ENCODE measurements around the gene MLLT6. TPM values are rescaled to one million over a fixed set of nuclear protein-coding genes. Genes with fewer than 3 reads are reported as not detected.

The MLLT6 gene
- total RNA-seq, 6 experiments from 2014 or later: 26.5 to 31.5 (median 30.2) TPM

DNA sequence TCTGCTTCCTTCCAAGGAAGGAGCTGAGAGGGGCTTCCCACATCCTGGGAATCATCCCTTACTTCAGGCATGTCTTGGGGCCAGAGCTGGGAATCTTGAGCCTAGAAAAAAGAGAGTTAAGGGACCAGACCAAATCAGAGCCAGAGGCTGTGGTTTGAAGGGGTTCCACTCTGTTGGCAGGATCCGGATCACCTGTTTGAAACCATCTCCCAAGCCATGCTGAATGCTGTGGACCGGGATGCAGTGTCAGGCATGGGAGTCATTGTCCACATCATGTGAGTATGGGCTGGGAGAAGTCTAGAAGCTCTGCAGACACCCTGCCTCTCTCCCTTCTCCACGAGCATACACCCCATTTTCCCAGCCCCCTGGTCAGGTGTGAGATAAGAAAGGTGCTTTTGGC lies 57.2 kb downstream of the MLLT6 start:
- H3K4me3 Mint-ChIP-seq: no peak overlapping the region
- no peaks in the 10 kb centered on the region for H3K4me1 Mint-ChIP-seq (ENCODE audit: low read depth)
- H3K27ac Mint-ChIP-seq: peak overlapping the region; percentile 28; the same call in 1 of the 2 replicates
- TF ChIP-seq, protein P1, sequence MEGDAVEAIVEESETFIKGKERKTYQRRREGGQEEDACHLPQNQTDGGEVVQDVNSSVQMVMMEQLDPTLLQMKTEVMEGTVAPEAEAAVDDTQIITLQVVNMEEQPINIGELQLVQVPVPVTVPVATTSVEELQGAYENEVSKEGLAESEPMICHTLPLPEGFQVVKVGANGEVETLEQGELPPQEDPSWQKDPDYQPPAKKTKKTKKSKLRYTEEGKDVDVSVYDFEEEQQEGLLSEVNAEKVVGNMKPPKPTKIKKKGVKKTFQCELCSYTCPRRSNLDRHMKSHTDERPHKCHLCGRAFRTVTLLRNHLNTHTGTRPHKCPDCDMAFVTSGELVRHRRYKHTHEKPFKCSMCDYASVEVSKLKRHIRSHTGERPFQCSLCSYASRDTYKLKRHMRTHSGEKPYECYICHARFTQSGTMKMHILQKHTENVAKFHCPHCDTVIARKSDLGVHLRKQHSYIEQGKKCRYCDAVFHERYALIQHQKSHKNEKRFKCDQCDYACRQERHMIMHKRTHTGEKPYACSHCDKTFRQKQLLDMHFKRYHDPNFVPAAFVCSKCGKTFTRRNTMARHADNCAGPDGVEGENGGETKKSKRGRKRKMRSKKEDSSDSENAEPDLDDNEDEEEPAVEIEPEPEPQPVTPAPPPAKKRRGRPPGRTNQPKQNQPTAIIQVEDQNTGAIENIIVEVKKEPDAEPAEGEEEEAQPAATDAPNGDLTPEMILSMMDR (IDR thresholded peaks at IDR 0.05): no peak
- H3K9me3 Mint-ChIP-seq: no peaks in the 10 kb centered on the region
- H3K27me3 Mint-ChIP-seq (ENCODE audit: insufficient read depth): no peaks in the 10 kb centered on the region; the same call in 1 of the 2 replicates
- no peak for DNase-seq
- H3K36me3 Mint-ChIP-seq (ENCODE audit: low read depth): peaks cover 48% of the 10 kb centered on the region

DNA sequence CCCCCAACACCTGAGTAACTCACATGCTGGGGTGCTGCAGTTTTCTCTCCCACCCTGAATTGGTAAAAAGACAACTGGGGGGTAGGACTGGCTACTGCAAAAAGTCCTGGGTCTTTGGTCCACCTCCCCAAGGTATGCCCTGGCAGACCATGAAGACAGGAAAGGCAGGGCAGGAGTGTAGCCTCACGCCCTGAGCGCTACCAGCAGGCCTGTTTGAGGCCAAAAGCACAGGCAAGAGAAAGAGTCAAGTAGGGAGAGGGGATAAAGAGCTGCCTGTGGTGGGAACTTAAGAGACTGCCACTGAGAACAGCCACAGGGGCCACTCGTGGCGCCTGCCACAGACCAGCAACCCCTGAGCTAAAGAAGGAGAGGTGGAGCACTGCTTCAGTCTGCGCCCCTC lies 61.3 kb downstream of the MLLT6 start:
- no peaks in the 10 kb centered on the region for H3K9me3 Mint-ChIP-seq
- TF ChIP-seq, protein P1 (IDR thresholded peaks at IDR 0.05): no peak
- peak overlapping the region; percentile 16; the same call in 1 of the 2 replicates for H3K27ac Mint-ChIP-seq
- peaks cover 58% of the 10 kb centered on the region for H3K36me3 Mint-ChIP-seq (ENCODE audit: low read depth)
- H3K27me3 Mint-ChIP-seq (ENCODE audit: insufficient read depth): no peaks in the 10 kb centered on the region; the same call in none of the 2 replicates
- no peaks in the 10 kb centered on the region; the same call in 1 of the 2 replicates for H3K4me1 Mint-ChIP-seq (ENCODE audit: low read depth)
- no peak for DNase-seq
- H3K4me3 Mint-ChIP-seq: no peak overlapping the region

DNA sequence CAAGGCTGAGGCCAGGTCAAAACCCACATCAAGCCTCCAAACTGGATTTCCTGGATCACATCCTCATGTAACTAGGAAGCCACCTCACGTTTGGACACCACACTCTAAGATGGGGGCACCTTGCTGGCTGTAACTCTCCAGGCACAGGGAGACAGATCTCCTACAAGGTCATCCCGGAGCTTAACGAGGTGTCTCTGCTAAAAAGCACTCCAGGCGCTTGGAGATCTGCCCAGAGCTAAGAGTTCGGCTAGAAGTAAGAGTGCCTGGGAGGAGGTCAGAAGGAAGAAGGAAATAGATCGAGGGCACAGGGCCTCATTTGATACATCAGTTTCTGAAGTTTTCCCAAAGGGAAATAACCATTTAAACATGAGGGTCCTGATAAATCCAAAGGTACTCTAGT lies 63.3 kb downstream of the MLLT6 start:
- Mint-ChIP-seq H3K36me3 (ENCODE audit: low read depth) (peaks cover 57% of the 10 kb centered on the region), H3K4me3 (no peak overlapping the region), H3K4me1 (ENCODE audit: low read depth) (no peaks in the 10 kb centered on the region; the same call in 1 of the 2 replicates), H3K9me3 (no peaks in the 10 kb centered on the region), H3K27ac (peak overlapping the region; percentile 49; the same call in 1 of the 2 replicates), H3K27me3 (ENCODE audit: insufficient read depth) (no peaks in the 10 kb centered on the region; the same call in none of the 2 replicates)
- TF ChIP-seq, protein P1 (IDR thresholded peaks at IDR 0.05): no peak
- DNase-seq: no peak

DNA sequence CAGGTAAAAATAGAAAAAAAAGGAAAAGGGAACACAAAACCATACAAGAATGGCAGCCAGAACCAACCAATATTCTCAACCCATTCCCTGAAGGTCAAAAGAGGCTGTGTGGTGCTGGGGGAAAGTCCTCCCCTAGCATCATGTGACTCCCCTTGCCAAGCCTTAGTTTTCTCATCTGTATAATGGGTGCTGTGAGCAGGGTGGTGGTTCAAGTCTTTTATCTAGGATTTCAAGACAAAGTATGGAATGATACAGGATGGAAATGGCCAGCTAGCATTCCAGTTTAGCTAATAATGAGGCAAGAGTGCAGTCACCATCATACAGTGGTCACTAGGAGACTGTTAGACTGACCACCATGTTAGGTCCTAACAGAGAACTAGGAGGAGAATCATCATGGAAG lies 68.2 kb downstream of the MLLT6 start:
- no peak for DNase-seq
- Mint-ChIP-seq H3K4me3 (no peak overlapping the region), H3K27ac (no peak overlapping the region), H3K27me3 (ENCODE audit: insufficient read depth) (no peaks in the 10 kb centered on the region; the same call in none of the 2 replicates), H3K9me3 (no peaks in the 10 kb centered on the region), H3K36me3 (ENCODE audit: low read depth) (peaks cover 37% of the 10 kb centered on the region), H3K4me1 (ENCODE audit: low read depth) (peaks cover 10% of the 10 kb centered on the region)
- TF ChIP-seq, protein P1 (IDR thresholded peaks at IDR 0.05): no peak

DNA sequence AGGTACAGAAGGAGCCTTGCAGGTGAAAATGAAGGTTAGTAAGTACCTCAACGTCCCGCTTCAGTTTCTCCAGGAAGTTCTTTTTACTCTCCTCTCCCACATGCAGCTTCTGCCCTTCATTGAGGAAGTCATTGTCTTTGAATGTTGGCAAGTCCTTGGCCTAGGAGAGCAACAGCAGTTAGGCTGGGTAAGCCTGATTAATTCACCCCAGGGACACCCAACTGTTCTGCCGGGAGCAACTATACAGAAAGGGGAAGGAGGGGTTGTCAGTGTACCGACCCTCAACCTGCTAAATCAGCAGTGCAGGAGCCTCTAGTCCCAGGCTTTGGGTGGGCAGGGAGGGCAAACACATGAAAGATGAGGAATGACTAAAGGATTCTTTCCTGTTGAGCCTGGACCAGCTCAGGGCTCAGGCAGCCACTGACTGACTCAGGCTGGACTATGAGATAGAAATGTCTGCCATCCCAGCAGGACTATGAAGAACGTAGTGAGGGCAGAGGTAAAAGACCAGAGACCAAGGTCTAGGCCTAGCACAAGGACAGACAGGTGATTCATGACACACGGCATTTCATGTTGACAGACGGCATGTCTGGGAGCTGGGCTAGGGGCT lies 72.7 kb downstream of the MLLT6 start:
- Mint-ChIP-seq H3K27me3 (ENCODE audit: insufficient read depth) (no peaks in the 10 kb centered on the region; the same call in 1 of the 2 replicates), H3K4me1 (ENCODE audit: low read depth) (peaks cover 22% of the 10 kb centered on the region), H3K9me3 (no peaks in the 10 kb centered on the region), H3K4me3 (no peak overlapping the region), H3K27ac (peak overlapping the region; percentile 69), H3K36me3 (ENCODE audit: low read depth) (peaks cover 35% of the 10 kb centered on the region)
- TF ChIP-seq, protein P1 (IDR thresholded peaks at IDR 0.05): no peak
- peak; percentile 39 for DNase-seq

Small RNAs within 50 kb of the gene (microRNA-seq; reads per million reads assigned to microRNA genes)
- gene MIR4726 (not detected), gene MIR4734 (not detected)

Other genes with a start within 250 kb of the MLLT6 start
- not detected for gene SRCIN1, start 99.3 kb upstream of the MLLT6 start, total RNA-seq (2021; fragmentation: NEBNext Ultra II Directional; extraction: Animal tissue kit (Norgen Biotek cat#: 25700))
- gene EPOP, start 30.3 kb upstream of the MLLT6 start, total RNA-seq (2021; fragmentation: NEBNext Ultra II Directional; extraction: Animal tissue kit (Norgen Biotek cat#: 25700)): 1 to 10 TPM in 5 of 6 experiments, under 1 TPM in 1; 0.95 to 1.4 (median 1.3) TPM
- gene CISD3, start 25.1 kb downstream of the MLLT6 start, total RNA-seq (2021; fragmentation: NEBNext Ultra II Directional; extraction: Animal tissue kit (Norgen Biotek cat#: 25700)): 10 to 100 TPM; 35.0 to 38.7 (median 36.6) TPM
- 10 to 100 TPM; 59.7 to 73.5 (median 69.0) TPM for gene PCGF2, start 43.1 kb downstream of the MLLT6 start, total RNA-seq (2021; fragmentation: NEBNext Ultra II Directional; extraction: Animal tissue kit (Norgen Biotek cat#: 25700))
- gene PSMB3, start 47.5 kb downstream of the MLLT6 start, total RNA-seq (2021; fragmentation: NEBNext Ultra II Directional; extraction: Animal tissue kit (Norgen Biotek cat#: 25700)): 100 to 1,000 TPM; 232 to 273 (median 253) TPM
- 10 to 100 TPM; 48.7 to 61.8 (median 55.5) TPM for gene PIP4K2B, start 94.3 kb downstream of the MLLT6 start, total RNA-seq (2021; fragmentation: NEBNext Ultra II Directional; extraction: Animal tissue kit (Norgen Biotek cat#: 25700))
- 10 to 100 TPM; 11.0 to 13.7 (median 12.9) TPM for gene CWC25, start 120.0 kb downstream of the MLLT6 start, total RNA-seq (2021; fragmentation: NEBNext Ultra II Directional; extraction: Animal tissue kit (Norgen Biotek cat#: 25700))
- 1,000 to 10,000 TPM; 1,099 to 1,402 (median 1,310) TPM for gene RPL23, start 148.4 kb downstream of the MLLT6 start, total RNA-seq (2021; fragmentation: NEBNext Ultra II Directional; extraction: Animal tissue kit (Norgen Biotek cat#: 25700))
- 100 to 1,000 TPM; 428 to 517 (median 484) TPM for gene LASP1, start 164.8 kb downstream of the MLLT6 start, total RNA-seq (2021; fragmentation: NEBNext Ultra II Directional; extraction: Animal tissue kit (Norgen Biotek cat#: 25700))

Measured in HFFc6 (cell line).